ENCODE results near the gene TUBA3D. TPM values are rescaled to one million over a fixed set of nuclear protein-coding genes. Genes with fewer than 3 reads are reported as not detected.
"Not testable (repeated sequence)": the region's sequence is repeated elsewhere in the genome, so short reads cannot be mapped to it uniquely, and the experiment has no call there.

The TUBA3D gene
- total RNA-seq, 1 experiment from 2014 or later, result not detected

- not testable (repeated sequence) for DNase-seq; H3K27me3 ChIP-seq (ENCODE audit: low read length); H3K36me3 ChIP-seq (ENCODE audit: insufficient read depth, low read length)
These were observed 39.3 kb downstream of the TUBA3D start for GRCh38 chr2:131515235-131515634.

DNA sequence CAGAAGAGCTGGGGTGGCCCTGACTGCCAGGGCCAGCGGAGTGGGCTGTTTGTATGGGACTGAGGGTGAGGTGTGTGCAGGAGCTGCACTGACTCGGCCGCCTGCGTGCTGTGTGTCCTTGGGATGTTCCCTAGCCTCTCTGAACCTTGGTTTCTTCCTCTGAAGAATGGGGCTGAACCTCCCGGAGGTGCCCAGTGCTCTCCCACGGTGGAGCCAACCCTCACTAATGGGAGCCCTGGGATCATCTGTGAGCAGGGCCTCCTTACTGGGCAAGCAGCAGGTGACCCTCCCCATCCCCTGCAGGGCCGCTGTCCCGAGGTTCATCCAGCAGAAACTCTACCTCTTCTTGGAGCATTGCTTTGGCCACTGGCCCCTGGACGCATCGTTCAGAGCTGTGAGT, 40.1 kb downstream of the TUBA3D start:
- Histone ChIP-seq H3K9ac (ENCODE audit: low read length) (no peak overlapping the region), H3K9me2 (replicated peaks; ENCODE audit: insufficient read depth, low read length) (no peaks in the 10 kb centered on the region), H3K36me3 (ENCODE audit: insufficient read depth, low read length) (no peaks in the 10 kb centered on the region), H3K4me3 (ENCODE audit: low read length) (no peak overlapping the region), H4K20me1 (ENCODE audit: insufficient read depth, low read depth, low read length) (no peaks in the 10 kb centered on the region), H3K4me1 (ENCODE audit: low read length) (no peaks in the 10 kb centered on the region), H3K27ac (ENCODE audit: low read length) (no peak overlapping the region), H3K27me3 (ENCODE audit: low read length) (no peaks in the 10 kb centered on the region), H3K79me2 (ENCODE audit: low read length) (no peaks in the 10 kb centered on the region), H3K9me3 (ENCODE audit: low read length) (no peaks in the 10 kb centered on the region), H3K4me2 (ENCODE audit: low read depth, low read length, poor library complexity, severe bottlenecking) (no peak overlapping the region), H2AFZ (ENCODE audit: low read length) (no peak overlapping the region)
- DNase-seq, result no peak

More at GRCh38 chr2:131515235-131515634, 39.3 kb downstream of the TUBA3D start:
- not testable (repeated sequence) for H3K9me3 ChIP-seq (ENCODE audit: low read length); H3K4me1 ChIP-seq (ENCODE audit: low read length); H3K9ac ChIP-seq (ENCODE audit: low read length); H3K4me3 ChIP-seq (ENCODE audit: low read length); H3K79me2 ChIP-seq (ENCODE audit: low read length); H2AFZ ChIP-seq (ENCODE audit: low read length); H3K9me2 ChIP-seq (replicated peaks; ENCODE audit: insufficient read depth, low read length); H4K20me1 ChIP-seq (ENCODE audit: insufficient read depth, low read depth, low read length); H3K27ac ChIP-seq (ENCODE audit: low read length); H3K4me2 ChIP-seq (ENCODE audit: low read depth, low read length, poor library complexity, severe bottlenecking)

DNA sequence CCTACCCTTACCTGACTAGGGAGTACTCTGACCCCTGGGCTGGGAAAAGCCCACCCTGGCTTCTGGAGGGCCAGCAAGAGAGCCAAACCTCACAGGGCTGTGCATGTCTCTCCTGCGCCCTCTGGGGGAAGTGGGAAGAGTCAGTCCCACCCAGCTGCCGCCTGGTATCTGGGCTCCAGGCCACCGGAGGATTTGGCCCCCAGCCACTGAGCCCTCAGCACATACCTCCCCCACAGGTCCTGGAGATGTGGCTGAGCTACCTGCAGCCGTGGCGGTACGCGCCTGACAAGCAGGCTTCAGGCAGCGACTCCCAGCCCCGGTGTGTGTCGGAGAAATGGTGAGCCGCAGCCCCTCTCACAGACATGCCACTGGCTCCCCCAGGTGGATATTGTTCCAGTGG, 40.7 kb downstream of the TUBA3D start:
- DNase-seq, result peak; percentile 55
- not testable (repeated sequence) for H4K20me1 ChIP-seq (ENCODE audit: insufficient read depth, low read depth, low read length); H2AFZ ChIP-seq (ENCODE audit: low read length); H3K79me2 ChIP-seq (ENCODE audit: low read length); H3K9me3 ChIP-seq (ENCODE audit: low read length); H3K4me1 ChIP-seq (ENCODE audit: low read length); H3K27ac ChIP-seq (ENCODE audit: low read length); H3K4me2 ChIP-seq (ENCODE audit: low read depth, low read length, poor library complexity, severe bottlenecking); H3K9me2 ChIP-seq (replicated peaks; ENCODE audit: insufficient read depth, low read length); H3K27me3 ChIP-seq (ENCODE audit: low read length); H3K36me3 ChIP-seq (ENCODE audit: insufficient read depth, low read length); H3K4me3 ChIP-seq (ENCODE audit: low read length); H3K9ac ChIP-seq (ENCODE audit: low read length)

DNA sequence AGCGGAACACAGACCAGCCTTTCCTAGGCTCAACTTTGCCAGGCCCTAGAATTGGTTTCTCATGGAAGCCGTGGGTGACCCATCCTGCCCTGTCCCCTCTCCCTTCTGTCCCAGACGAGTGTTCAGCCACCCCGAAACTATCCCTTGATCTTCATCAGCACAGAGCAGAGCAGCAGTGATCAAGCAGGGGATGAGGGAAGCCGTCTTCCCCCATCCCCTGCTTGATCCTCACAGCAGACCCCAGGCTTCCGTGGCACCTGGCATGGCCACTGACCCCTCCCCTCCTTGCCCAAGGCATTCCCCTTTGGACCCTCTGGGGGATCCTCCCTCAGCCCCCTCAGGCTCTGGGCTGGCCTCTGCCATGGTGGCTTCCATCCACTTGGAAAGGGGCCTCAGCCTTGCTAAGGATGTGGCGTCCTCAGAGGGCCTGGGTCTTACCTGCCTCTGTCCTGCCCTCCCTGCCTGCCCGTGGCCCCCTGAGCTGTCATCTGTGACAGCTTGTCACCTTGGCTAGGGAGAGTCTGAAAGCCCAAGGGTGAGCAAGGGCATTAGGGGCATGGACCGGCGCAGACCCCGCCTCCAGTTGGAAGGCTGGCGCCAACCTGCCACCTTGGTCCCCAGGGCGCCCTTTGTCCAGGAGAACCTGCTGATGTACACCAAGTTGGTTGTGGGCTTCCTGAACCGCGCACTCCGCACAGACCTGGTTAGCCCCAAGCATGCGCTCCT, 41.4 kb downstream of the TUBA3D start:
- H3K4me1 ChIP-seq (ENCODE audit: low read length), result no peaks in the 10 kb centered on the region
- no peaks in the 10 kb centered on the region for H3K9me2 ChIP-seq (replicated peaks; ENCODE audit: insufficient read depth, low read length)
- H2AFZ ChIP-seq (ENCODE audit: low read length), result no peak overlapping the region
- H3K4me3 ChIP-seq (ENCODE audit: low read length), result no peak overlapping the region
- no peak overlapping the region for H3K9ac ChIP-seq (ENCODE audit: low read length)
- no peaks in the 10 kb centered on the region for H3K27me3 ChIP-seq (ENCODE audit: low read length)
- no peak for DNase-seq
- H4K20me1 ChIP-seq (ENCODE audit: insufficient read depth, low read depth, low read length), result no peaks in the 10 kb centered on the region
- no peaks in the 10 kb centered on the region for H3K79me2 ChIP-seq (ENCODE audit: low read length)
- no peaks in the 10 kb centered on the region for H3K9me3 ChIP-seq (ENCODE audit: low read length)
- H3K36me3 ChIP-seq (ENCODE audit: insufficient read depth, low read length), result no peaks in the 10 kb centered on the region
- H3K27ac ChIP-seq (ENCODE audit: low read length), result no peak overlapping the region
- no peak overlapping the region for H3K4me2 ChIP-seq (ENCODE audit: low read depth, low read length, poor library complexity, severe bottlenecking)

GRCh38 chr2:131517856-131518255, 41.9 kb downstream of the TUBA3D start:
- H3K9me2 ChIP-seq (replicated peaks; ENCODE audit: insufficient read depth, low read length); H3K36me3 ChIP-seq (ENCODE audit: insufficient read depth, low read length); H3K27ac ChIP-seq (ENCODE audit: low read length); DNase-seq; H3K4me1 ChIP-seq (ENCODE audit: low read length); H2AFZ ChIP-seq (ENCODE audit: low read length); H4K20me1 ChIP-seq (ENCODE audit: insufficient read depth, low read depth, low read length); H3K79me2 ChIP-seq (ENCODE audit: low read length); H3K4me3 ChIP-seq (ENCODE audit: low read length); H3K4me2 ChIP-seq (ENCODE audit: low read depth, low read length, poor library complexity, severe bottlenecking); H3K27me3 ChIP-seq (ENCODE audit: low read length); H3K9ac ChIP-seq (ENCODE audit: low read length); H3K9me3 ChIP-seq (ENCODE audit: low read length): not testable (repeated sequence)

DNA sequence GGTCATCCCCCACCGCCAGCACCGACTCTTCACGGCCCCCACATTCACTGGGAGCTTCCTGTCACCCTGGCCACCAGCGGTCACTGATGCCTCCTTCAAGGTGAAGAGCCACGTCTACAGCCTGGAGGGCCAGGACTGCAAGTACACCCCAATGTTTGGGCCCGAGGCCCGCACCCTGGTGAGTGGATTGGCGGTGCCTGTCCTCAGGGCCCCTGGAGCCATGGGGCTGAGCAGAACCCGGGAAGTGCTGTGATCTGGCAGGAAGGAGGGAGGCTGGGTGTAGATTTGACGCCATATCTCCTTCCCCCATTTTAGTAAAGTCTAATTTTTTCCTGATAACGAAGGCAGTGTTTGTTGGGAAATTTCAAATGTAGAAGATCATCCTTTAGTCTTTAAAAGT, 42.6 kb downstream of the TUBA3D start:
- not testable (repeated sequence) for H3K79me2 ChIP-seq (ENCODE audit: low read length); H3K4me2 ChIP-seq (ENCODE audit: low read depth, low read length, poor library complexity, severe bottlenecking); H3K9me2 ChIP-seq (replicated peaks; ENCODE audit: insufficient read depth, low read length); H3K9ac ChIP-seq (ENCODE audit: low read length); H3K9me3 ChIP-seq (ENCODE audit: low read length); H2AFZ ChIP-seq (ENCODE audit: low read length); DNase-seq; H3K4me1 ChIP-seq (ENCODE audit: low read length); H3K4me3 ChIP-seq (ENCODE audit: low read length); H3K27ac ChIP-seq (ENCODE audit: low read length); H4K20me1 ChIP-seq (ENCODE audit: insufficient read depth, low read depth, low read length); H3K36me3 ChIP-seq (ENCODE audit: insufficient read depth, low read length); H3K27me3 ChIP-seq (ENCODE audit: low read length)

- Histone ChIP-seq H2AFZ (ENCODE audit: low read length) (no peak overlapping the region), H3K27me3 (ENCODE audit: low read length) (no peaks in the 10 kb centered on the region), H3K79me2 (ENCODE audit: low read length) (no peaks in the 10 kb centered on the region), H3K9ac (ENCODE audit: low read length) (no peak overlapping the region), H3K4me1 (ENCODE audit: low read length) (no peaks in the 10 kb centered on the region; the same call in 1 of the 2 replicates), H4K20me1 (ENCODE audit: insufficient read depth, low read depth, low read length) (no peaks in the 10 kb centered on the region), H3K27ac (ENCODE audit: low read length) (no peak overlapping the region), H3K9me2 (replicated peaks; ENCODE audit: insufficient read depth, low read length) (no peaks in the 10 kb centered on the region), H3K4me2 (ENCODE audit: low read depth, low read length, poor library complexity, severe bottlenecking) (no peak overlapping the region), H3K9me3 (ENCODE audit: low read length) (no peaks in the 10 kb centered on the region), H3K36me3 (ENCODE audit: insufficient read depth, low read length) (no peaks in the 10 kb centered on the region), H3K4me3 (ENCODE audit: low read length) (no peak overlapping the region)
- no peak for DNase-seq
These were observed 43.5 kb downstream of the TUBA3D start for GRCh38 chr2:131519466-131519865.

- DNase-seq; H3K4me3 ChIP-seq (ENCODE audit: low read length); H3K9me3 ChIP-seq (ENCODE audit: low read length); H3K36me3 ChIP-seq (ENCODE audit: insufficient read depth, low read length); H3K9ac ChIP-seq (ENCODE audit: low read length); H3K27ac ChIP-seq (ENCODE audit: low read length); H3K79me2 ChIP-seq (ENCODE audit: low read length); H3K4me2 ChIP-seq (ENCODE audit: low read depth, low read length, poor library complexity, severe bottlenecking); H3K4me1 ChIP-seq (ENCODE audit: low read length); H2AFZ ChIP-seq (ENCODE audit: low read length); H3K27me3 ChIP-seq (ENCODE audit: low read length); H3K9me2 ChIP-seq (replicated peaks; ENCODE audit: insufficient read depth, low read length); H4K20me1 ChIP-seq (ENCODE audit: insufficient read depth, low read depth, low read length): not testable (repeated sequence)
These were observed 44.1 kb downstream of the TUBA3D start for GRCh38 chr2:131519871-131520470.
